Activated CD4-positive, alpha-beta T cell treated with anti-CD3 and anti-CD28 coated beads, Interleukin-2, amount 50 U/mL, for 24 hours (primary cell): ENCODE measurements around the gene ELK3.

Experiments
- DNase-seq, 2 donors: peaks; one replicate each; pipeline ENCODE4 v3.0.0-alpha.2; 2020; ENCODE audit warnings: low read depth in 1 of 2, low spot score in 1 of 2

Gene ELK3

DNA sequence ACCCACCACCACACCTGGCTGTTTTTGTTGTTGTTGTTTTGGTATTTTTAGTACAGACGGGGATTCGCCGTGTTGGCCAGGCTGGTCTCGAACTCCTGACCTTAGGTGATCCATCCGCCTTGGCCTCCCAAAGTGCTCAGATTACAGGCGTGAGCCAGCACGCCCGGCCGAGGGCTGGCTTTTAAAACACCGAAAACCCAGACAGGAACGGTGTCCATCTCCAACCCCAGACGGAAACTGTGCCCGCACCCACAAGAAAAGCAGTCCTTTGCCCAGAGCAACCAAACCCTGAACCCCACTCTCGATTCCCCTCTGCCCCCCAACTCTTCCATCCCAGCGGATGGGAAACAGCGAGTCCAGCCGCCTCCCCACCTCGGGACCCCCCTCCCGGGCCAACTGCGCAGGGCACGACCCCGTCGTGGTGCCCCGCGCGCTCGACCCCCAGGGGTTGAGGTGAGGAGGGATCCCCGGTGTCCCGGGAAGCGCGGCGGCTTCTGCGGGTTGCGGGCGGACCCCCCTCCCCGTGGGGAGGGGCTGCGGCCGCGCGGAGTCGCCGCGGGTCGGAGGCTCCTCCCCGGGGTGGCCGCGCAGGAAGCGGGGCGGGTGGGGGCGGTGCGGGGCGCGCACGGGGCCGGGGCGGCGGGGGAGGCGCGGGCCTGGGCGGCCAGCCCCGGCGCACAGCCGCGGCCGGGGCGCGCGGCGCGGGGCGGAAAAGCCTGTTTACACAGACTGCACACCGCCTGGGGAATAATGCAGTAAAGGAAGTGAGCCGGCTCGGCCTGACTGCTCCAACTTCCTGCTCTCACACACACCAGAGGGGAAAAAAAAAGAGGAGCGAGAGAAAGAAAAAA is at the start of gene ELK3:
TSS of gene ELK3 (plus strand) at position 651 of the 851 bp plus-strand sequence.
- no peak for DNase-seq

DNA sequence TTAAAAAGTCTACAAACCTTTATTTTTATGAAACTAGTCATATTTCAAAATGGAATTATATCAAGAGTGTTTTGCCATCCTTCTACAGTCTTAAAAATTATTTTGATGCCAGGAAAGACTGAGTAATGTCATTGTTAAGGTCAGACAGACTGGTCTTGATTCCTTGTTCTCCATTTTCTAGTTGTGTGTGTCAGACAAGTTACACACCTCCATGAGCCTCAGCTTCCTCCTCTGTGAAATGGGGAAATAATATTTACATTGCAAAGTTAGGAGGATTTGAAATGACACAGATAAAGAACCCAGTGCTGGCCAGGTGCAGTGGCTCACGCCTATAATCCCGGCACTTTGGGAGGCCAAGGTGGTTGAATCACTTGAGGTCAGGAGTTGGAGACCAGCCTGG is 47.4 kb upstream of the ELK3 start:
- DNase-seq: no peak

DNA sequence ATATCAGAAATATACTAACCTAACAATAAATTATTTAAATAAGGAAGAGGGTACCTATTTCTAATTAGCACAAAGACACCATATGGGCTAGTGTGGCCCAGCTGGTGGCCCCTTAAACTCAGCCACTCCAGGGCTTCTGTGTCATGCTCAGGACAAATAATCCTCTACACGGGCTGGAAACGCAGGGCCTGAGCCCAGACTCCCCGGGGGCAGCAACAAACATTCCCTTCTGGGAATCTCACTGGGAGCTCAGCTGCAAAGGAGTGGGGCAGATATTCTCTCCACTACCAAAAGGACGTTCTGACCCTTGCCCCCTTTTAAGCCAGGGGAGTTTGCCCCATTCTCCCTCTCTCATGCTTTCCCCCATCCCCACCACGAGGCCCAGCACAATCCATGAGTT is 43.7 kb upstream of the ELK3 start:
- no peak for DNase-seq

DNA sequence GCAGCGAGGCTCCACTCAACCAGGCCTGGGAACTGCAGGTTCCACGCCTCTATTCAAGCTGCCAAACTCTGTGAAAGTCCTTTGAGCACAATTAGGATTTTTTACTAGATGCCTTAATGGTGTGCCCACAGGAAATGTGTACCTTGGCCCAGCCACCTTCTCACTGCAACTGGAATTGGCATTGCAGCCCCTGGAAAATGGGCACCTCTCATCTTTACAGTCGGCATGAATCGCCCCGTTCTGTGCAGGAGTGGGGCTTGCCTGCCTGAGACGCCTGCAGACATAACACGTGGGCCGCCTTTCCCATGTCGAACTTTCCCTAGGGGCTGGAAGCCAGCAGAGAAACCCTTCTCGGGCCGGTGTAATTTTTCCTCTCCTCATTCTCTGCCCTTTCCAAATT is 42.0 kb upstream of the ELK3 start:
- no peak for DNase-seq

DNA sequence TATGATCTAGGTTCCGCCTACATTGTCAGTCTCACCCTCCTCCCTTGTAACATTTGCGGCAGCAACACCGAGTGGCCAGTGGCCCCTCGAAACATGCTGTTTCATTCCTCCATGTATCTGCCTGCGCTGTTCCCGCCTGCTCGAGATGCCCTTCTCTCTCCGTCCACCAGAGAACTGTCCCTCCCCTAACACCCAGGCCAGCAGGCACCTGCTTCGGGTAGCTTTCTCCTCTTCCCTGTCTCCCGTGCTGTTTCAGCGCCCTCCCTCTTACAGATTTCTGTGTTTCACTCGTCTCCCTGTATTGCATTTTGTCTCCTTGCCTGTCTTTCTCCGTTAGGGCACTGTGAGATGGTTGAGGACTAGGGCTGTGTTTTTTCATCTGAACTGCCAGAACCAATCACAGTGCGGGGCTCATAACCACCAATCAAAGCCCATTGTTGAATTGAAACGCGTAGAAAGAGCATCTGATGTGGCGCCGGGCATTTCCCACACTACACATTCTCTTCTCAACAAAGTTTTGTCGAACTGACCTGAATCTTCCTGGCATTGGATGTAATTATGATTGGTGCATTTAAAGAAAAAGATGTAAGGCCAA is 40.9 kb upstream of the ELK3 start:
- DNase-seq: no peak

DNA sequence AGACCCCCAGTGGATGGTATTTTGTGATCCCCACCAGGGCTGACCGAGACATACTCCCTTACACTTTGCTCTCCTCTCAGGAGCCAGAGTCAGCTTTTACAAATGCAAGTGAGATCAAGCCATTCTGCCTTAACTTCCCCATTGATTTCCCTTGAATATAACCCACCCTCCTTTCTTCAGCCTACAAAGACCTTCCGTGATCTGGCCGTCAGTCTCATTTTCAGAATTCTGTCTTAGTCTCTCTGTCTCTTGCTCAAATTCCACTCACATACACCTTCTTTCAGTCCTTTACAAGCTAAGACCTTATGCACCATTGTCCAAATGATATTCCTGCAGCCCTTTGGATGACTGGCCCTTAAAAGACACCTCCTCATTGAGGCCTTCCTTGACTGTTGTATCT is 39.0 kb upstream of the ELK3 start:
- DNase-seq: no peak

DNA sequence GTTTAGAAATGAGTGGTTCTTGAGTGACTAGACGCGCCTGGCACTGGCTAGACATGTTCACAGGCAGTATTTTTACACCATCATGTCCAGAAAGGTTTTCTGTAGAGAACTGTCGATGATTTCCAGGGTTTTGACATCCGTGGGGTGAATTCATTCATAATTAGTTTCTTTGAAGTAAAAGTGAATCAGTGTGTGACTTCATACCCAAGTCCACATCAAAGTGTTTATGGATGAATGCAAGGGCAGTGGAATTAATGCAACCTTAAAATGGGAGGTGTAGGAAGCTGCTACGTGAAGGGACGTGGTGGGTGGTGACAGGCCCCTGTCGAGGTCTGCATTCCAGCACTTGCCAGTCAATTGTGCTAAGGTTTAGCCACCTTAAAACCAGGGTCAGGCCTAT is 38.4 kb upstream of the ELK3 start:
- no peak for DNase-seq

DNA sequence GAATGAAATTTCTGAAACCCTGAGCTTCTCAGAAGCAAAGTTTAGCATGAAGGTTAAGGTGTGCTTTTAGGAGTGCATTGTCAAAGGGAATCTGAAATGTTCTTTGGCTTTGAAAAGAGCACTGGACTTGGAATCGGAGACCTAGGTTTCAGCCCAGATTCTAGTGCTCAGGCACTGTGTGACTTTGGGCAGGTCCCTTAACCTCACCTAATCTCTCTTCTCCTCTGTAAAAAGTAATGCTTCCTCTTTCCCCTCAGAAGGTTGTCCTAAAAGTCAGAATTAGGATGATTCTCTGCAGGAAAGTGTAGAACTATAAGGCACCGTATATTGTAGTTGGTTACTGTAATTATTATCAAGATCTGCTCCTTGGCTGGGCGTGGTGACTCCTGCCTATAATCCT is 38.0 kb upstream of the ELK3 start:
- no peak for DNase-seq

DNA sequence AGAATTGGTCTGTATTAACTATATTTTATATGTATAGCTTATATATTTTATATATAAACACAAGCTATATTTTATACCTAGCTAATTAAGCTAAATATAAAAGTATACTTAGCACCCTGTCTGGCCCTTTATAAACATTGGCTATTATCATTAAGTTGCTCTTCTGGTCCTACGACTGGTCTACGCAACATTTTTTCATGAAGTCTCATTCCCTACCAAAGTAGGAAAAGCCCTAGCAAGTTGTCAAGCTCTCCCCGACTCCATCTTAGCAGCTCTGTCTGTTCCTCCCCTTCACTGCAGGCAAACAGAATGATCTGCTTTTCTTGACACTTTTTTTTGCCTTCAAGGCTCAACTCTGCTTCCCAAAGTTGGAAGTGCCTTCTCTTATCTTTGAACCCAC is 36.7 kb upstream of the ELK3 start:
- no peak for DNase-seq

DNA sequence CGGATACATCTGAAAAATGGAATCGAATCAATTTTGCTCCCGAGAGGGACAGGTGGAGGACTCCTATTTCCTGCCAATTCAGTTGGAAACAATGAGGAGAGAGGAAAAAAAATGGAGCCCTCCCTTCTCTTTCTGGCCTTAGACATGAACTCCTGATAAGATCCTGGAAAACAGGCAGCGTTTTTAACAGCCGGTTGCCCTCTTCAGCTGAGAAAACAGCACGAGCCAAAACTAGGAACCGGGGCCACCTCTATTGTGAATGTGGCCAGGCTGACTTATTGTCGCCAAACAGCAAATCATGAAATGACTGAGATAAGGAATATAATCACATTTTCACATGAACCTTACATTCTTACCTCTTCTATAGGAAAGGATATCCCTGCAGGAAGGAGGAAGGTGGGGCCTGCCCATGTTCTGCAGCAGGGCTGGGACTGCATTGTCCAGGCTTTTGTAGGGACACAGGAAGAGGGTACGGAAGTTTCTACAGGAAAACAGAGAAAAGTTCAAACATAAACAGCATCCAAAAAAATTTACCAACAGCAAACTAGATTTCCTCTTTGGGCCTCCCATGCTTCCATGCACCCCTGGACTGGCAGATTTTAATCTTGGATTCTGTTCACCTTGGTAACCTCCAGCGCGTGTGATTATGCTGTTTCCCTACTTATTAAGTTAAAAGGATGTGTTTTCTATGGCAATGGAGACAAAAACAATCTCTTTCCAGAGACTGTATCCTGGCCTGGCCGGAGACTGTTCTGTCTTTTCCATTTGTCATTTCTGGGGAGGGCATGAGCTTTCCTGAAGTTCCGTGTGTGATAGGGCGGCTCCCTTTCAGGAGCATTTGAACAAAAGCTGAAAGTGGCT is 29.0 kb upstream of the ELK3 start:
- DNase-seq: no peak

DNA sequence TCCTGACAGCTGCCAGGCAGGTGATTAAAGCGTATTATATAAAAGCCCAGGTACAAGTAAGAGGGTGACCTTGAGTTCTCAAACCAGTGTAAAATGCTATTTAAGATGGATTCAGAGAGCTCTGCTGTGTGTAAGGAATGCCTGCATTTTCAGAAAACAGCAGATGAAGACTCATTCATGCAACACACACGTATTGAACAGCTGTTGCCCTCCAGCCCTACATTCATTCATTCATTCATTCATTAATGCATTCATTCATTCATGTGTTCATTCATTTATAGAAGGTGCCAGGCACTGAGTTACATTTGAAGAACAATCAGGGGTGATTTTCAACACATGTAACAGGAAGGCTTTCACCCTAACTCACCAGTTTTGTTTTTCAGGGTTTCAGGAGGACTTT is 27.4 kb upstream of the ELK3 start:
- DNase-seq: no peak

DNA sequence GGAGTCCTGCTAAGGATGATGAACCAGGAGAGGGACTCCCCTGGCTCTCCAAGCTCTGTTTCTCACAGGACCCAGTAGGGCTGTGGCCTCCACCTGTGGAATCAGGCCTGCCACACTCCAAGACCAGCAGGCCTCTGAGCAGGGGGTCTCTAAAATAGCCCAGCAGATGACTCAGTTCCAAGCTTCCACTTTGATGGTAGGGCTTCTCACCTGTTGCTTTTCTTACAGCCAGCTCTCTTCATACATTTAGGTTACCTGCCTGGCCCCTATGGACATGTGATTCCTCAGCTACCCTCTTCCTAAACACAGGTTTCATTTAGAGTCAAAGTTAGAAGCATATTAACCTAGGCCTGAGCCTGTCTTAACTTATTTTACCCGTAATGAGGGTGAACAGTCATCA is 26.7 kb upstream of the ELK3 start:
- no peak for DNase-seq

DNA sequence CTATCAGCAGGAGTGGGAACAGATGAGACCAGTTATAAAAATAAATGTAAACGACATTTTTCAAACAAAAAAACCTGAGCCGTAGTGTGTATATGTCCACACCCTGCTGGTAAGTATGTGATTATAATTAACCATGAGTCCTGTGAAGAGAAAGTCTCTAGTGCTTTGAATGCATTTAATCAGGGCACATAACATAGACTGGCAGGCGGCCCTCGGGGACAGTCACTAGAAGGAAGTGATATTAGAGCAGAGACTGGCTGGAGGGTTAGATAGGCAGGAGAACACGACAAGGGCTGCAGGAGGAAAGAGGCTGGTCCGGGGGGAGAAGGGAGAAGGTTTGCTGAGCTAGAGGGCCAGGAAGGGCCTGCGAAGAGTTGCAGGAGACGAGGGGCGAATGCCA is 23.8 kb upstream of the ELK3 start:
- DNase-seq: no peak

DNA sequence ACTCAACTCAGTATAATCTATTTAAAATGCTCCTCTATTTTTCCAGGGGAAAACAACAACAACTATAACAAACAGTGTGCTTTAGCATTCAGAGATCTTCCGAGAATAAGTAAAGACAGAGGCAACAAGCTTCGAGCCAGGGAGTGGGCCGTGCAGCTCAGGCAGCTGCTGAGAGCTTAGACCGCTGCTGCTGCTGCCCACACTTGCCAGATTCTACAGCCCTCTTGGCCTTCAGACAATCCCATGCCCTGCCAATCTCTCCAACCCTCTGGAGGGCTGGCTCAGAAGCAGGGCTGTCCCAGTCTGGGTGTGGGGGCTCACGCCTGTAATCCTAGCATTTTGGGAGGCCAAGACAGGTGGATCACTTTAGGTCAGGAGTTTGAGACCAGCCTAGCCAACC is 23.4 kb upstream of the ELK3 start:
- no peak for DNase-seq

DNA sequence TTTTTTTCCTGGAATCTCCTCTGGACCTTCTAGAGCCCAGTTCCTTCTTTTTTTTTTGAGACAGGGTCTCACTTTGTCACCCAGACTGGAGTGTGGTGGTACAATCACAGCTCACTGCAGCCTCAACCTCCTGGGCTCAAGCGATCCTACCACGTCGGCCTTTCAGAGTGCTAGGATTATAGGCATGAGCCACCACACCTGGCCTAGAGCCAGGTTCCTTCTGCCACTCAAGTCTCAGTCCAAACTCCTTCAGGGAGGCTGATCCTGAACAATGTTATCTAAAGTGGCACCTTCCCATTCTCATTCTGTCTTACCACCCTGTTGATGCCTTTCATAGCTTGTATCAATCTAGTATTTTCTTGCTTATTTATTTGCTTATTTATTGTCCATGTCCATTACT is 22.3 kb upstream of the ELK3 start:
- DNase-seq: no peak

DNA sequence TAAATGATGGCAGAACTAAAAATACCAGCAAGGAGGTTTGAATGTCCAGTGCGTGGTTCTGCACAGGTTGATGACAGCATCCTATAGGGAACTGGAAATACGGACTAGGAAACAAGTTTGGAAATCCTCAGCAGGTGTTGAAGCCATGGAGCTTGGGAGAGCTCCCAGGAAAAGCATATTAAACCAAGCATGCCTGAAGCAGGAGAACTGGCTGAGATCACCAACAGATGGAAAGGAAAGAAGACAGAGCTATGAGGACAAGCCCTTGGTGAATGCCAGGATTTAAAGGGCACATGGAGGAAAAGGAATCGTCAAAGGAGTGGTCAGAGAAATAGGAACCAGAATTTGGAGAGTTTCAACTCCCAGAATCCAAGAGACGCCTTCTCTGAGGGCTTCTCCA is 21.2 kb upstream of the ELK3 start:
- DNase-seq: no peak

DNA sequence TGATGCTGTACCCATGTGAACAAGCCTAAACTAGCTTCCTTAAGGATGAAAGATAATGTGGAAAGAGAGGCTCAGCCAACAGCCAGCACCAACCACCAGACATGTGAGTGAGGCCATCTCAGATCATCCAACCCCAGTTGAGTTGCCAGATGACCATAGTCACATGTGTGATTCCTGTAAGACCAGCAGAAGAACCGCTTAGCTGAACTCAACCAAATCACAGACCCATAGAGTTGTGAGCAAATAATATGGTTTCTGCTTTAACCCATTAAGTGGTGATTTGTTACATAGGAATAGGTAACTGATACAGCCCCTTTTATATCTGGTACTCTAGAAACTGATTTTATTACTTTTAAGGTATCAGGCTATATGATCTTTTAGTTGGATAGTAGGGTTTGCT is 17.6 kb upstream of the ELK3 start:
- no peak for DNase-seq

DNA sequence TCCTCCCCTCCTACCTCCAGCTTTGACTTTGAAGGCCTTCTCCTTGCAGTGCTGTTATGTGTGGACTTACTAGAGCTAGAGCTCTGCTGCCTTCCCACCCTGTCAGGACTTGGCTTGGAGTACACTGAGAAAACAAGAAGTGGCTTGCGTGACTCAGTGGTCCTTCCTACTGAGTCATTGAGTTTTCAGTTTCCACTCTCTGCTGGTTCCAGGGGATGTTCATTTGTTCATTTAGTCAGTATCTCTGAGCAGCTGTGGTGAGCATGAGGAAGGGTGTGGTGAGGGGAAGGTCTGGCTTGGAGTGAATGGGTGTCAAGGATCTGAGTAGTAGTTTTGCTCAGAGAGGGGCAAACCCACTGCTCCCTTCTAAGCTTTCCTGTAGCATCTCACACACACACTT is 17.2 kb upstream of the ELK3 start:
- DNase-seq: peak; percentile 35 to 83

DNA sequence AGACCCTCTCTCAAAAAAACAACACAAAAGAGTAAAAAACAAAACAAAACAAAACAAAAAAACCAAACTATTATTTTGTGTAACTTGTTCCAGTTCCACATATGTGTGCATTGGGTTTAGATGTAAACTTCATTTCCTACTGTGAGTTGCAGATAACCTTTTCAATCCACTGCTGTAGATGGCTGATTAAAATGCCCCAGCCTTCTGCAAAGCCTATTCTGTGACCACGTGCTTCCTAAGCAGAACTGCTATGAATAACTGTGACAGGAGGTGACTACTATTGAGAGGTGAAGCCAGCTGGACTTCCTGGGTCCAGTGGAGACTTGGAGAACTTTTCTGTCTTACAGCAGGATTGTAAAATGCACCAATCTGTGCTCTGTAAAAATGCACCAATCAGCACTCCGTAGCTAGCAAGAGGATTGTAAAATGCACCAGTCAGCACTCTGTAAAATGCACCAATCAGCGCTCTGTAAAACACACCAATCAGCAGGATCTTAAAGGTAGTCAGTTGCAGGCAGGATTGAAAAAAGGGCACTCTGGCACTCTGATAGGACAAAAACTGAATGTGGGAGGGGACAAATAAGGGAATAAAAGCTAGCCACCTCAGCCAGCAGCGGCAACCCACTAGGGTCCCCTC is 10.3 kb upstream of the ELK3 start:
- DNase-seq: no peak

DNA sequence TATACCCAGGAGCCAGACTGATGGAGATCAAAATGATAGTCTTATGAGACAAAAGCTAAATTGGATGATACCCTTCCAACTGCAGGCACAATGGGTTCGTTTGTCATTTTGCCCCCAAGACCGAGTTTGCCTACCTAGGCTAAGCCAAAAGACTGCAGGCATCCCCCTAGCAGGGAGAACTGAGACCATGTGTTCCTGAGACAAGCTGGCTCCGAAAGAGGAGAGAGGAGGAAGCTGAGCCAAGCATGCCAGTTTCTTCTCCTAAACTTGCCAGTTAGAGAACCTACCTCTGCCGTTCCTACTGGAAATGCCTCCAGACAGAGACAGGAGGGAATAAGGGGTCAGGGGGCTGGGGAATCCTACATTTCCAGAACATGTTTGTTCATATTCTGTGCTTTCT is 8.3 kb upstream of the ELK3 start:
- no peak for DNase-seq

DNA sequence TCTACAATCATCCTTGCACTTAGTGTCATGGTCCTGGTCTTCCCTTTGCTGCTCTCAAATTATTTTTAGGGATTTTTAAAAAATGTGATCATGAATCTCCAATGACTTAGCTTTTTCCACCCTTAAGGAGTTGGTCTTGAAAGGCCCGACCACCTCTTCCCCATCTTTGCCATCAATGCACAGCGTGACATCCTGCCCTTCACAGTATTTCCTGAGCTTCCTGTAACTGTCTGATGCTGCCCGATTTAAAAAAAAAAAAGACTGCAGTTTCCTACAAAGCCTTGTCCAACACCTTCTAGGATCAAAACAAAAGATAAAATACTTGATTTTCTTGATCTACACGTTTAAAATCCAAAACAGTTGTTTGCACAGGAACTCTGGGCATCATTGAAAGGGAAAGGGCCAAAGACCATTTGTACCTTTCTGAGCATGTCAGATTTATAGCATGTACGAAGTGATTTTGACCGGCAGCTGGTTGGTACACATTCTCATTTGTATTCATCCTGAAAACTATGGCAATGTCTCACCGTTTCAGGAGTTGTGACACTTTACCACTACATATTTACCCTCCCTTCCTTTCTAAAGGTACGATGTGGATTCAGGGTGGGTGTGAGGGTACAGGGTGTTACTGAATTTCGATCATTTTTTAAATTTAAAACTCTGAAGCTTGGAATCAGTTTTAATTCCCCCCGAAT is 7.4 kb upstream of the ELK3 start:
- DNase-seq: no peak
